ENCODE data around the gene SLC9A3. TPM values are rescaled to one million over a fixed set of nuclear protein-coding genes. Genes with fewer than 3 reads are reported as not detected.
A peak's percentile ranks its signal among the peaks of the same experiment; 100 is the strongest.

Gene SLC9A3
- total RNA-seq, 4 donors from 2014 or later, result 3.7 to 5.9 (median 4.3) TPM

- Histone ChIP-seq H3K4me1 (peaks cover 37% of the 10 kb centered on the region), H3K4me3 (peak overlapping the region; percentile 84), H3K27me3 (no peaks in the 10 kb centered on the region), H3K9me3 (no peaks in the 10 kb centered on the region), H3K27ac (no peak overlapping the region), H3K36me3 (peaks cover 22% of the 10 kb centered on the region)
- peak in 1 of 2 donors; percentile 48 for DNase-seq (ENCODE audit: low spot score in 2 of 2)
- TF ChIP-seq CTCF (IDR thresholded peaks at IDR 0.05), result no peak
- no peak for TF ChIP-seq POLR2A (IDR thresholded peaks at IDR 0.05)
- TF ChIP-seq POLR2AphosphoS5 (IDR thresholded peaks at IDR 0.05), result no peak
- no peak for TF ChIP-seq EP300 (IDR thresholded peaks at IDR 0.05)
- 68% methylated on average over 8 of the region's 8 CpGs for WGBS
These were observed 80.0 kb downstream of the SLC9A3 start for GRCh38 chr5:444226-444625.

GRCh38 chr5:443239-444151 lies 80.8 kb downstream of the SLC9A3 start:
- Histone ChIP-seq H3K27me3 (no peaks in the 10 kb centered on the region), H3K4me3 (peak overlapping the region; percentile 84), H3K36me3 (peaks cover 15% of the 10 kb centered on the region), H3K9me3 (no peaks in the 10 kb centered on the region), H3K4me1 (peaks cover 37% of the 10 kb centered on the region), H3K27ac (peak overlapping the region; percentile 85)
- TF ChIP-seq EP300 (IDR thresholded peaks at IDR 0.05), result no peak
- no peak for TF ChIP-seq POLR2AphosphoS5 (IDR thresholded peaks at IDR 0.05)
- TF ChIP-seq POLR2A (IDR thresholded peaks at IDR 0.05), result no peak
- TF ChIP-seq CTCF (IDR thresholded peaks at IDR 0.05), result no peak
- DNase-seq (ENCODE audit: low spot score in 2 of 2), result peak; percentile 73 to 74
- 22% methylated on average over 15 of the region's 62 CpGs for WGBS

- peak within 1 kb of the TSS; percentile 85 for H3K27ac ChIP-seq
- peak; percentile 78 to 84 for DNase-seq (ENCODE audit: low spot score in 2 of 2)
- WGBS, result 5% methylated on average over 34 of the region's 73 CpGs
- peaks cover 30% of the 10 kb centered on the region for H3K4me1 ChIP-seq
- no peaks in the 10 kb centered on the region for H3K9me3 ChIP-seq
- no peaks in the 10 kb centered on the region for H3K27me3 ChIP-seq
- H3K36me3 ChIP-seq, result peaks cover 6% of the 10 kb centered on the region
- peak within 1 kb of the TSS; percentile 84 for H3K4me3 ChIP-seq
- TF ChIP-seq EP300 (IDR thresholded peaks at IDR 0.05) (no peak), POLR2AphosphoS5 (IDR thresholded peaks at IDR 0.05) (peak in 2 of 3 donors; percentile 24 to 67), POLR2A (IDR thresholded peaks at IDR 0.05) (peak in 1 of 2 donors; percentile 71)
These were observed 81.7 kb downstream of the SLC9A3 start, which contains the start of gene EXOC3 for GRCh38 chr5:442335-443238. EXOC3 (plus strand) TSS chr5:443176; CDS start chr5:446206, 3,030 bp downstream.

GRCh38 chr5:441996-442334 lies 82.3 kb downstream of the SLC9A3 start:
- TF ChIP-seq POLR2A (IDR thresholded peaks at IDR 0.05) (no peak), EP300 (IDR thresholded peaks at IDR 0.05) (no peak), POLR2AphosphoS5 (IDR thresholded peaks at IDR 0.05) (no peak)
- 96% methylated on average over 5 of the region's 5 CpGs for WGBS
- H3K9me3 ChIP-seq, result no peaks in the 10 kb centered on the region
- H3K27me3 ChIP-seq, result no peaks in the 10 kb centered on the region
- no peak overlapping the region for H3K27ac ChIP-seq
- DNase-seq (ENCODE audit: low spot score in 2 of 2), result peak in 1 of 2 donors; percentile 60
- H3K36me3 ChIP-seq, result no peaks in the 10 kb centered on the region
- H3K4me3 ChIP-seq, result peak overlapping the region; percentile 84
- peaks cover 28% of the 10 kb centered on the region for H3K4me1 ChIP-seq

- H3K27ac ChIP-seq, result no peak overlapping the region
- H3K9me3 ChIP-seq, result no peaks in the 10 kb centered on the region
- WGBS, result 72% methylated on average over 18 of the region's 18 CpGs
- DNase-seq (ENCODE audit: low spot score in 2 of 2), result peak; percentile 50 to 62
- H3K27me3 ChIP-seq, result no peaks in the 10 kb centered on the region
- H3K36me3 ChIP-seq, result no peaks in the 10 kb centered on the region
- H3K4me3 ChIP-seq, result no peak overlapping the region
- no peak for TF ChIP-seq EP300 (IDR thresholded peaks at IDR 0.05)
- no peak for TF ChIP-seq CTCF (IDR thresholded peaks at IDR 0.05)
- TF ChIP-seq POLR2A (IDR thresholded peaks at IDR 0.05), result no peak
- TF ChIP-seq POLR2AphosphoS5 (IDR thresholded peaks at IDR 0.05), result no peak
- H3K4me1 ChIP-seq, result peaks cover 26% of the 10 kb centered on the region
These were observed 83.6 kb downstream of the SLC9A3 start for GRCh38 chr5:440401-441201.
